ACHN (cell line): Measurements from ENCODE around the gene G6PC3.
A peak's percentile ranks its signal among the peaks of the same experiment; 100 is the strongest.

Experiments used
- DNase-seq: peaks from one replicate; pipeline ENCODE4 v3.0.0-alpha.2; 2015
- in situ Hi-C: cut with HindIII; loops from 2 replicates; pipeline ENCODE4 v1.10.0; 2017; ENCODE audit warnings: low sequenced_read_pairs, low pct_ligation_motif_present, low pct_unique_long_range_greater_than_20kb

The G6PC3 gene

GRCh38 chr17:44053125-44053872 lies 17.2 kb upstream of the G6PC3 start:
- in situ Hi-C loops, result no loop called here
- DNase-seq, result no peak

GRCh38 chr17:44059101-44059892 lies 11.2 kb upstream of the G6PC3 start:
- DNase-seq, result no peak
- in situ Hi-C loops, result no loop called here

GRCh38 chr17:44061446-44061845 lies 9.1 kb upstream of the G6PC3 start:
- in situ Hi-C loops, result no loop called here
- no peak for DNase-seq

- in situ Hi-C loops, result no loop called here
These were observed 7.7 kb upstream of the G6PC3 start for GRCh38 chr17:44062871-44063270.

DNA sequence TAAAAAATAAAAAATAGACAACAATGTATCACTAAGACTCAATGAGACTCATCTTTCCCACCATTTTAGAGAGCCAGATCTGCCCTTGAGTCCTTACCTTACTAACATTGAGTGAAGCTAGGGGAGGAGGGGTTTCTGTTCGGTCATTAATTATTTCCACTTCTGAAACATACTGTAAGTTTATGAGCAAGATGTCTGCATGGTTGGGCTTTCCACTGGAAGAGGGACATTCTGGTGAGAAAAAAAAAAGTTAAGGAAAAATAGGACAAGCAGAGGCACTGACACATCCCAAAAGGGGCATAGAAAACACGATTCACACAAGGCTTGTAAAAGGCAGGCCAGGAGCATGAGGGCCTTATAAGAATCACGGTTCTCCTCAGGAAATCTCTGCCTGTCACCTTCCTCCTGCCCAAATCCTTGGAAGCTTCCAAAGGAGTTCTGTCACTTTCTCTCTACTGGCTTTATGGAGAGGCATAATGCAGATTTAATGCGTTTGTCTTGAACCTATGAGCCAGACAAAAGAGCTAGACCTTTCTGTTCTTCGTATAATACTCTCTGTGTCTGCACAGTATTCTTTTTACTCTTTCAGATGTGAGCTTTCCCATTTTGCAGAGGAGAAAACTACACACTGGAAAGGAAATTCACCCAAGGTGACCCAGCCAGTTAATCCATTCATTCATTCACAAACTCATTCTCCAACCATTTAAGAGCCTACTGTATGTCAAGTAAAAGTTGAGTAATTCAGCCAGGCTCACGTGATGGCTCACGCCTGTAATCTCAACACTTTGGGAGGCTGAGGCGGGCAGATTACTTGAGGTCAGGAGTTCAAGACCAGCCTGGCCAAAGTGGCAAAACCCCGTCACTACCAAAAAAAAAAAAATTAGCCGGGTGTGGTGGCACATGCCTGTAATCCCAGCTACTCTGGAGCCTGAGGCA lies 6.6 kb upstream of the G6PC3 start:
- DNase-seq, result no peak
- in situ Hi-C loops, result no loop called here

More at GRCh38 chr17:44062871-44063270, 7.7 kb upstream of the G6PC3 start:
- no peak for DNase-seq

DNA sequence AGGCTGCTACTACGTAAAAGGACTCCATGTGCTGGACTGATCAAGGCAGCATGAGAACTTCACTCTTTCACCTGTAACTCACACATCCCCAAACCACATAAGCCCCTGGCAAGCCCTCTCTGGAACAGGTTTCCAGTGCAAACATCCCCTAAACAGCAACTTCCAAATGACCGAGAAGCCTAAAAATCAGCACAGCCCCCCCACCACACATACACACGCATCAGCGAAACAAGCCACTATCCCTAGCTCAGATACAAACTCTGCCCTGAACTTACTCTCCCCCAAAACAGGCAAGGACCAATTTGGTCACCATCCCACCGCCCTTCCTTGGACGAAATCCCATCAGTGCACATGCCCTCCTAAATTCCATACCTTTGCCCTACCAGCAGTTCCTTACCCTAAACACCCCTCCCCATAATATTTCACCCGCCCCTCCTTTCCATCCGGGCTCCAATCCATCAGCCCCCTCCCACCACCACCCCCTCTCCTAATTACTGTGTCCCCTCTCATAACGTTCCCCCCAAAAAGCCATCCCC lies 4.8 kb upstream of the G6PC3 start:
- in situ Hi-C loops, result no loop called here
- DNase-seq, result peak; percentile 22

- DNase-seq, result peak; percentile 95
- in situ Hi-C loops, result no loop called here
These were observed 4.2 kb upstream of the G6PC3 start, which contains the start of gene LSM12 for GRCh38 chr17:44066204-44066930. Gene LSM12 (minus strand): TSS chr17:44066671. CDS start chr17:44066587, 84 bp downstream.

DNA sequence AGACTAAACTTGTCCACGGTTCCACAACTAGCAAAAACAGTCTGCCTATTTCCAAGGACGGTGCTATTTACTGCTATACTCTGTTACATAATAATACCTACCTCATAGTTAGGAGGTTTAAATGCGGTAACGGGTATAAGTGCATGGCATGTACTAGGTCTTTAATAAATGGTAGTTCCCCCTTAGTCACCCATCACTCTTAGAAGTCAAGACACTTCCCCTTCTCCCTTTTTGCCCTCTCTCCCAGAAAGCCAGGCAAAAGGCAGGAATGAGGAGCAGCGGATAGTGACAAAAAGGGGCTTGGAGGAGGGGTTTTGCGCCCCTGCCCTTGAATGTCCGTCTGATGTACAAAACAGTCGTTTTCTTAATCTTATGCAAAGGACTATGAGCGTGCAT lies 3.0 kb upstream of the G6PC3 start:
- DNase-seq, result no peak
- in situ Hi-C loops, result no loop called here

GRCh38 chr17:44069974-44070454 lies 521 bp upstream of the G6PC3 start:
- in situ Hi-C loops, result no loop called here
- DNase-seq, result peak; percentile 44

DNA sequence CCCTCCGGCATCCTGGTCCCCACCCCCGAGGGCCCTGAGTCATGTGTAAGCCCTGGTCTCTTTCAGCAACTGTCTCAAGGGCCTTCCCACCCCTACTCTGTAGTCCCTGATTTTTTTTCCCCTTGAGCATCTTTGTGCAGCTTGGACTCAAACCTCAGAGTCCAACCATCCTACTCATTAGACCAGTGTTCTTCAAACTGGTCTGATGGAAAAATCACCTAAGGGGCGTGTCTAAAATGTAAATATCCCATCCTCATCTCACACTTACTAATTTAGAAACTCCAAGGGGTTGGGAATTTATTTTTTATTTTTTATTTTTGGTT lies 624 bp downstream of the G6PC3 start:
- DNase-seq, result no peak
- in situ Hi-C loops, result no loop called here

DNA sequence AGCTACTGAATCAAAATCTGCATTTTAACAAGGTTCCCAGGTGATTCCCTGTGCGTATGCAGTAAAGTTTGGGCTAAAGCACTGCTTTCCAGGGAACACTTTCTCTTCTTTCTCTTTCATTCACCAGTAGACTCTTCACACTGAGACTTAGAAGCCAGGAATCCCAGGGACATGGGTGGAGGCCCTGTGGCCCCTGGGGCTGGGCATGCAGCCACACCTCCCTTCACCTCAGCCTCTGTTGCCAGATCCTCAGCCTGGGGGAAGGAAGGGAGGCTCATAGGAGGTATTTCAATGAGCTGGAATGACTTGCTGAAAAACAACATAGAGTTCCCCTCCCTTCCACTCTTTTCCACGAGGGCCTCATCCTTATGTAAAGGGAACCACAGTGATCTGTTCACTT lies 1.2 kb downstream of the G6PC3 start:
- in situ Hi-C loops, result no loop called here
- DNase-seq, result no peak

DNA sequence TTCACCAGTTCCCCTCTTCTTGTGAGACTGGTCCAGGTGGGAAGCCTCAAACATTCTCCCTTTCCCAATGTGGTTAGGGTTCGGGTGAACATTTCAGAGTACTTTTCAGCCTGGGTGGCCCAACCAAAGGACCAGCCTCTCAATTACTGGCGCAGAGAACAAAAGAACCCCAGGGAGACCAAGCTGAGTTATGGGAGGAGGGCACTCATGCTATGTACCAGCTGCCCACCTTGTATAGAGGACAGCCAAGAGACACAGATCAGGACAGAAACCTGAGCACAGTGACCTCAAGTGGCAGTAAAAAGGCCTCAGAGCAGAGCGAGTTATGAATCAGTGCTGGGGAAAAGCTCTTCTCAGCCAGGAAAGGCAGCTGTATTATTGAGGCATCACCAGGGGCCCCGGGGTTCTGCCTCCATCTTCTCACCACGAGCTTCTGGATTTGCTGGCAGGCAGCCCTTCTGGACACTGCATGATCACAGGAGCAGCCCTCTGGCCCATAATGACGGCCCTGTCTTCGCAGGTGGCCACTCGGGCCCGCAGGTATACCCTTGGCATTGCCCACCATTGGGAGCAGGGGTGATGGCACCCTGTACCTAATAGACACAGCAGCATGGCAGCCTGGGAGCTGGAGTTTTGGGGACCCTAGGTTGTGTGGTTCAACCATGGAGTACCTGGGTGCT lies 3.8 kb downstream of the G6PC3 start:
- in situ Hi-C loops, result no loop called here
- no peak for DNase-seq

GRCh38 chr17:44074911-44075285 lies 4.4 kb downstream of the G6PC3 start:
- in situ Hi-C loops, result no loop called here
- no peak for DNase-seq

DNA sequence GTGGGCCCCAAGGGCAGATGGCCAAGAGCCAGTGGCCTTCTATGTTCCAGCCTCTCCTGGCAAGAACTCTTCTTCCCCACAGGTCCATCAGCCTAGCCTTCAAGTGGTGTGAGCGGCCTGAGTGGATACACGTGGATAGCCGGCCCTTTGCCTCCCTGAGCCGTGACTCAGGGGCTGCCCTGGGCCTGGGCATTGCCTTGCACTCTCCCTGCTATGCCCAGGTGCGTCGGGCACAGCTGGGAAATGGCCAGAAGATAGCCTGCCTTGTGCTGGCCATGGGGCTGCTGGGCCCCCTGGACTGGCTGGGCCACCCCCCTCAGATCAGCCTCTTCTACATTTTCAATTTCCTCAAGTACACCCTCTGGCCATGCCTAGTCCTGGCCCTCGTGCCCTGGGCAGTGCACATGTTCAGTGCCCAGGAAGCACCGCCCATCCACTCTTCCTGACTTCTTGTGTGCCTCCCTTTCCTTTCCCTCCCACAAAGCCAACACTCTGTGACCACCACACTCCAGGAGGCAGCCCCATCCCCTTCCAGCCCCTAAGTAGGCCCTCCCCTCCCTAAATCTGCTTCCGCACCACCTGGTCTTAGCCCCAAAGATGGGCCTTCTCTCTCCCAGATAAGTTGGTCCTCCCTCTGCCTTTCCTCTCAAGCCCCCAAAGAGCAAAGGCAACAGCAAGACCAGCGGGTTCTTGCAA lies 5.2 kb downstream of the G6PC3 start:
- in situ Hi-C loops, result no loop called here
- DNase-seq, result no peak

DNA sequence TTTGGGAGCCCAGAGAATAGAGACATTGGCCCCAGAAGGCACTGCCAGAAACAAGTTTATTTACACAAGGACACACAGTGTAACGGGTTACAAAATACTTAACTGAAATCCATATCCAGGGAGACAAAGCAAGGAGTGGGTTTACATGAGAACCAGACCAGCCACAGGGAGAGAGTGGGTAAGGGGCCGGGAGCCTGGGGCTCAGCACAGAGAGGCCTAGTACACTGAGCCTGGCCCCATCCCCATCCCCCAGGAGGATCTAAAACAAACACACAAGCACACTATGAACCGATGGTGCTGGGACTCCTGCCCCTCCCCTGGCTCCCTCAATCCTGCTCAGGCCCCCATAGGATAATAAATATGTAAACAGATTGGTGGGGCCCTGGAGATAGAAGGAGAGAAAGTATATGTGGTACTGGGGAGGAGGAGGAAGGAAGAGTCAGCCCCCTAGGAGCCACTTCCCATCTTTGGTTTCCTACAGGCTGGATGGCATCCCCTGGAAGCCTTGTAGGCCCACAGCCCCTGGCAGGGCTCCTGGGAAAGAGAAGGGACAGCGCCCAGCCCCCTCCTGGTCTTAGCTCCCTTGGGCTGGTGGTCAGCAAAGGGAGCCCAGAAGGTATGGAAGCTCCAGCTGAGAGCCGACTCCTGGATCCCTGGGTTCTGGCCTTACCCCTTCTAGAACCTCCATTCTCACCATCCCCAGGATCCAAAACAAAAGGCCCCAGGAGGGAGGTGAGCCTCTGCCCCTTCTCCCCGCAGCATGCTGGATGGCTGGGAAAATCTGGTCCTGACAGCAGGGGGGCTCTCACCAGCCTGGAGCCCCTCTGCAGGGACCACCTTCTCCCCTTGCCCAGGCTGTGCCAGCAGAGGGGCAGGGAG lies 6.4 kb downstream of the G6PC3 start:
- no peak for DNase-seq
- in situ Hi-C loops, result no loop called here

DNA sequence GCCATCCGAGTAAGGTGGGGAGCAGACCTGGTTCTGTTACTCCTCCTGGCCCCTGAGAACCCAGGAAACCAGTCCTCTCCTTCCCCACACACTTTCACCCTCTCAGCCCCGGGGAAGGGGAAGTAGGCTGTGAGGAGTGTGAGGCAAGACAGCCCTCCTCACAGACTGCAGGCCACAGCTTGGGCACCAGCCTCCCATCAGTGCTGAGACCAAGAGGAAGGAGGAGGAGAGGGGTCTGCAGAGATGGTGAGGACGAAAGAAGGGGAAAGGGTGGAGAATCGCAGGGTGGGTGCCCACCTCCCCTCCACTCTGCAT lies 7.0 kb downstream of the G6PC3 start:
- in situ Hi-C loops, result no loop called here
- DNase-seq, result no peak
